ENCODE data around the gene NCOA4.
"Not testable (repeated sequence)": the region's sequence is repeated elsewhere in the genome, so short reads cannot be mapped to it uniquely, and the experiment has no call there.

Gene NCOA4

GRCh38 chr10:46052057-46052790, 21.8 kb upstream of the NCOA4 start:
- DNase-seq, result no peak

DNA sequence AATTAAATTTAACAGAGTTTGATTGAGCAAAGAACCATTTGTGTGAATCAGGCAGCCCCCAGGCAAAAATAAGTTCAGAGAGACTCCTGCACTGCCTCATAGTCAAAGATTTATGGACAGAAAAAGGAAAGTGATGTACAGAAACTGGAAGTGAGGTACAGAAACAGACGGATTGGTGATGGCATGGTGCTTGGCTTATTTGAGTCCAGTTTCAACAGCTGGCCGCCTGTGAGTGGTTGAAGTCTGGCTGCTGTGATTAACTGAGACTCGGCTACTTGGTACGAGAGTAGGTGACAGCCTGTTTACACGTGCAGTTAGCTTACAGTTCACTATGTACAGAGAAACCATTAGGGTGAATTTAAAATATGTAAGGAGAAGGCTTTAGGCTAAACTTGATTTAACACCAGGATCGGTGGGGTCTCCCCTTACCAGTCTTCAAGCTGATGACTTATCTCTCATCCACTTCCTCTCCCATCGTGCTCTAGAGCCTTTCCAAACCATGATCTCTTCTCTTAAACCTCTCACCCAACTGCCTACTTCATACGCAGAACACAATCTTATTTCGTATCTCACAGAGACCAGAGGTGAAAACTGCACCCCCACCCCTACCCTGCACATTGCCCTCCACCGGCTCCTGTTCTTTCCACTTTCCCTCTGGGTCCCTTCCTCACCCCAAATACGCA, 20.7 kb upstream of the NCOA4 start:
- no peak for DNase-seq

- DNase-seq, result not testable (repeated sequence)
Observed at GRCh38 chr10:46049497-46049831, 19.0 kb upstream of the NCOA4 start.

GRCh38 chr10:46048152-46048551, 17.7 kb upstream of the NCOA4 start:
- no peak for DNase-seq

DNA sequence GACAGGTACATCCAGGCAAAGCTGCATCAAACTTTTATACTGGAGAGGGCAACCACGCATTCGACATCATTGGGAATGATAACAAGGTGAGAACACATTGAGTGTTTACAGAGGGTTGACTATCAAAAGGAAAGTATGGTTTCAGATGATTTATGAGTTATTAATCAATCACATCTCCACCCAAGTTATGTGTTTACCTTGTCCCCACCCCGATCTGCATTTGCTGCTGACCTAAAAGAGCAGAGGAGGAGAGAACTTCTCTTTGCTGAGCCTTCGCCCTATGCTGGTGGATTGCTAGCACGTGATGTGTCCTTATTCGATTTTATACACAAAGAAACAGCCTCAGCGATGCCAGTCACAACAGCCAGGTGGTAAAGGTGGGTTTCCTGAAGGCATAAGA, 15.8 kb upstream of the NCOA4 start, which contains the start of gene MSMB:
TSS of gene MSMB (minus strand) at position 9 of the 400 bp plus-strand sequence. CDS start 32 bp downstream, outside the sequence.
- DNase-seq, result no peak

DNA sequence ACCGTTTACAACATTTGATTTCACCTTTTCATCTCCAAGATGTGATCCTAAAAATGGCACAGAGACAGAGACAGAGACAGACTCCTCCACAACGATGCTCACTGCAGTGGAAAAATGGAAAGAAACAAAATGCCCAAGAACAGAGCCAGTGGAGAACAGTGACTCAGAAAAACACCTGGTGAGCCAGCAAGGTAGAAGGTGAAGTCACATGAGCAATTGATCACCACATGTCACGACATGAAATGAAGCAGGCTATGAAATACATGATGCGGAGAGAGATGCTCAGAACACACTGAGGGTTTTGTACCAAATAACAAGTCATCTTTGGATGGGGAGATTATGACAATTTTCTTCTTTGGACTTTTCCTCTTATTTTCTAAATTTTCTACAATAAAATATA, 12.1 kb upstream of the NCOA4 start:
- no peak for DNase-seq

GRCh38 chr10:46040004-46040403, 9.6 kb upstream of the NCOA4 start:
- DNase-seq, result no peak

- DNase-seq, result no peak
Observed at GRCh38 chr10:46037107-46037825, 6.8 kb upstream of the NCOA4 start.

- no peak for DNase-seq
Observed at GRCh38 chr10:46035923-46036849, 5.8 kb upstream of the NCOA4 start.

GRCh38 chr10:46033602-46034011, 3.2 kb upstream of the NCOA4 start:
- no peak for DNase-seq

DNA sequence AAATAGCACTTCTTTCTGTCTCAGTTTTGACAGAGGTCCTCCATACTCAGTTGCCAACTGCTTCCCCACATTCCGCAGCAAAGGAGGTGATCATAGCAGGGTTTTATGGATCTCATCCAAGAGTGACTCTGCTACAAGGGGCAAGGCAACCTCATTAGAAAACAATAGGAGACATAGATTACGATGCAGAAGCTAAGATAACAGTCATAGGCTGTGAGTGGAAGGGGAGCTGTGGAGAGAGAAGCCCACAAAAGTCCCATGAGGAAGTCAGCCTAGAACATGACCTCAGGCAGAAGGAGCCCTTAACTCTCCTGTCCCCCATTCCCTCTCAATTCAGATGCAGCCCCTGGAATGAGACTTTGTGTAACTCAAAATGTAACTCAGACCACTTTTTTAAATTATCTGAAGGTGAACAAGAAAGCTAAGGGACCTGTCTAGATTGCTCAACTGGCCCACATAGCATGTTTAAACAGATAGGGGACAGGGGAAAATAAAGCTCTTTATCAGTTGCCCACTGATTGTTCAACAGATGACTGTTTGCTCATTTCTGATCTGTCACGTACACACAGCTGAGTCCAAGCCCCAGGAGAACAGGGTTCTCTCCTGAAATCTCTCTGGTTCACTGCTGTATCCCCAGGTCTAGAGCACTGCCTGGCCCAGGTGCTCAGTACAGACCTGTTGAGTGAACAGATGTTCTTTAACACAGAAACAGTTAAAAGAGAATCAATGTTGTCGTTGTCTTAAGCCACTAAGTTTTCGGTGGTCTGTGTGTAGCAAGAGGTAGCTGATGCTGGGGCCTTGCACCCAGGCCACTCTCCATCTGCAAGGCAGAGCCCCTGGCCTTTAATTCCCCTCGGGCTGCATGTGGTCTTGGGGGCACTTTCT, 1.5 kb upstream of the NCOA4 start:
- DNase-seq, result no peak

DNA sequence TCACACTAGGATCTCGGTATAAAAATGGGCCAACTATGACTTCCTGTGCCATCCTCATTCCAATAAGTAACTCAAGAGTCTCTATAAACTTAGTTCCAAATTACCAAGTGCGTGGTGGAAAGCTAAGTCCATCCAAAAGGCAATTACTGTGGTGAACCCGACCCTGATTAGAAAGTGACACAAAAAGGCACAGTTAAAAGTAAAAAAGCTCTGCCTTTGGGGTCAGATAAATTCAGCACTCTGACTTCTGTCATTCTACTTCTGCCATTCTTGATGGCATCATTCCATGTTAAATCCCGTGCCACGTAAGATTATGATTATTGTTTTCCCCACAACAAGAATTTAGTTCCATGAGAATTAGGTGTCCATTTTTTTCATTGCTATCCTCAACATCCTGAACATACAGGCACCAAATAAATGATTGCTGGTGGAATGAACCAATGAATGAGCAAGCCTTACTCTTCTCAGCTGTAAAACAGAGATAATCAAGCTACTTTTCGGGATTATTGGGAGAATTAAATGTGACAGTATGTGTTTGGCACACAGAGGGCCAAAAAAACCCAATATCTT, 877 bp downstream of the NCOA4 start:
- no peak for DNase-seq

DNA sequence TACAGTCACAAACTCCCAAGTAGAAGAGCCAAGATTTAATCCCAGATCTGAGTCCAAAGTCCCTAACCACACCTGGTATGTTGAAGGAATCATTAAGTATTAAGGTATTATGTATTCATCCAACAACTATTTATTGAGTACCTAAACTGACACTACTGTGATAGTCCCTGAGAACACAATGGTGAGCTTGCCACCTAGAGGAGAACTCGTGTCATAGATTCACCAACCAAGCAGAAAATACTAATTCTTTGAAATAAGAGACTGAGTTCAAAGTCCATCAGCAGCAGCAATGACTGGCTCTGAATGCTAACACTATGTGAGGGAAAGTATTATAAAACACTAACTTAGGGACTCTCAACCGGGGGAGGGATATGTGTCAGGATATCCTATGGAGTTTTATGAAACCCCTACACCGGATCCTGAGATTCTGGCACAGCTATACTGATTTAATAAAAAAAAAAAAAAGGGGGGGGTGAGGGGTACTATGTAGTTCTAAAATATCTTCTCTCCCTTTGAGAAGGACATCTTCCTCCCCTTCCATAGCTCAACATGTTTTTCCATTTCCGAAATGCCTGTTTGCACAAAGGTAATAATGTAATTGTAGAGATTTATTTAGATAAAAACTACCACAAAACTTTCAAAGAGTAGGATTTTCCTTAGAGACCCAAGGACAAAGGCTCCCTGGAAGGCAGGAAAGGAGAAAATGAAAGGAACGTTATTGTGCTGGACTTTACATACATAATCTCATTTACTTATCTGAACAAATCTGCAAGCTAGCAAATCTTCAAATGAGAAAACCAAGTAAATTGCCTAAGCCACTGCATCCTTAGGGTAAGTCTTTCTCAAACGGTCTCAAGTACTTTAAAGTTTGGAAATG, 1.6 kb downstream of the NCOA4 start:
- DNase-seq, result peak; percentile 27 to 41

DNA sequence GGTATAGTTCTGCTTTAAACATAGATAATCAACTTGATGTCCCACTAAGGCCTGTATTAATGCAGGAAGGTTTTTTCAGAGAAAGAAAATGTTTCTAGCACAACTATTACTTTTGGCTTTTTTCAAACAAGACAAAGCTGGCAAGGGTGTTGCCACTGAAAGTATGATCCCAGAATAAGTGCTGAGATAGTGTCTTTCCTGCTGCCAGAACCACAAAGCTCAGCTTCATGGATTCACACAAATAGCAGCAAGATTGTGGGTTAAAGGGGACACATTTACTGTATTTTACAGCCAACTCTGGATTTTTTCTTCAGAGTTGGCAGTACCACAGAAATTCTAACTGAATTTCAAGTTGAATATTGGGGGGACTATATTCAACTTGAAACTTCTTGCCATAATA, 4.3 kb downstream of the NCOA4 start:
- DNase-seq, result no peak

GRCh38 chr10:46025406-46025805, 5.0 kb downstream of the NCOA4 start:
- DNase-seq, result no peak

- DNase-seq, result no peak
Observed at GRCh38 chr10:46024948-46025347, 5.5 kb downstream of the NCOA4 start.

GRCh38 chr10:46022978-46023702, 7.3 kb downstream of the NCOA4 start:
- DNase-seq, result peak; percentile 68 to 71

GRCh38 chr10:46020344-46020657, 10.1 kb downstream of the NCOA4 start:
- DNase-seq, result no peak

GRCh38 chr10:46019569-46020343, 10.7 kb downstream of the NCOA4 start:
- no peak for DNase-seq
